ENCODE data around the gene CHADL. TPM values are rescaled to one million over a fixed set of nuclear protein-coding genes. Genes with fewer than 3 reads are reported as not detected.

Gene CHADL
- total RNA-seq, 1 donor from 2014 or later: 3.7 TPM

DNA sequence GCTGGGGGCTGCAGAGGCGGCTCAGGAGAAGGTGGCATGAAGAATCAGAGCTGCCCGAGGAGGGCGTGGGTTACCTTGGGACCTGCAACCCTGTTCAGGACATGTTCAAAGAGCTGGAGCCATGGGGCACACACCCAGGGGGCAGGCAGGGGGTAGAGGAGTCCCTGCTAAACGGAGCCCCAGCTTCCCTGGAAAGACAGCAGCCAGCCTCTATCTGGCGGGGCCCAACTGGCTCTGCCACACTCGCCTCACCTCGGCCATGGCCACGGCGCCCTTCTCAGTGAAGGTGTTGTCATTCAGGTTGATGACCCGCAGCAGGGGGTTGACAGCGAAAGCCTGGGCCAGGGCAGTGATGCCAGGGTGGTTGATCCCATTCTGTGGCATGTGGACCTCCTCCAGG, 17.0 kb upstream of the CHADL start:
- no peak for DNase-seq (ENCODE audit: extremely low spot score in 2 of 2)
- Histone ChIP-seq H3K27me3 (no peaks in the 10 kb centered on the region), H3K9me3 (no peaks in the 10 kb centered on the region), H3K4me3 (no peak overlapping the region), H3K4me1 (peaks cover 12% of the 10 kb centered on the region), H3K36me3 (peaks cover 0 to 71% of the 10 kb centered on the region in 2 donors), H3K27ac (no peak overlapping the region)
- TF ChIP-seq POLR2A (IDR thresholded peaks at IDR 0.05): no peak
- TF ChIP-seq, protein P1, sequence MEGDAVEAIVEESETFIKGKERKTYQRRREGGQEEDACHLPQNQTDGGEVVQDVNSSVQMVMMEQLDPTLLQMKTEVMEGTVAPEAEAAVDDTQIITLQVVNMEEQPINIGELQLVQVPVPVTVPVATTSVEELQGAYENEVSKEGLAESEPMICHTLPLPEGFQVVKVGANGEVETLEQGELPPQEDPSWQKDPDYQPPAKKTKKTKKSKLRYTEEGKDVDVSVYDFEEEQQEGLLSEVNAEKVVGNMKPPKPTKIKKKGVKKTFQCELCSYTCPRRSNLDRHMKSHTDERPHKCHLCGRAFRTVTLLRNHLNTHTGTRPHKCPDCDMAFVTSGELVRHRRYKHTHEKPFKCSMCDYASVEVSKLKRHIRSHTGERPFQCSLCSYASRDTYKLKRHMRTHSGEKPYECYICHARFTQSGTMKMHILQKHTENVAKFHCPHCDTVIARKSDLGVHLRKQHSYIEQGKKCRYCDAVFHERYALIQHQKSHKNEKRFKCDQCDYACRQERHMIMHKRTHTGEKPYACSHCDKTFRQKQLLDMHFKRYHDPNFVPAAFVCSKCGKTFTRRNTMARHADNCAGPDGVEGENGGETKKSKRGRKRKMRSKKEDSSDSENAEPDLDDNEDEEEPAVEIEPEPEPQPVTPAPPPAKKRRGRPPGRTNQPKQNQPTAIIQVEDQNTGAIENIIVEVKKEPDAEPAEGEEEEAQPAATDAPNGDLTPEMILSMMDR (IDR thresholded peaks at IDR 0.05): no peak
- TF ChIP-seq POLR2AphosphoS5 (IDR thresholded peaks at IDR 0.05; ENCODE audit: insufficient read depth in 1 of 2, low read depth in 1 of 2): no peak
- intact Hi-C loops (cut with DNase I): no loop called here

- no peaks in the 10 kb centered on the region for H3K9me3 ChIP-seq
- no peak overlapping the region for H3K4me3 ChIP-seq
- H3K36me3 ChIP-seq: peaks cover 0 to 71% of the 10 kb centered on the region in 2 donors
- no peak for DNase-seq (ENCODE audit: extremely low spot score in 2 of 2)
- H3K27me3 ChIP-seq: no peaks in the 10 kb centered on the region
- intact Hi-C loops (cut with DNase I): no loop called here
- TF ChIP-seq, protein P1 (IDR thresholded peaks at IDR 0.05): no peak
- TF ChIP-seq POLR2A (IDR thresholded peaks at IDR 0.05): no peak
- TF ChIP-seq POLR2AphosphoS5 (IDR thresholded peaks at IDR 0.05; ENCODE audit: insufficient read depth in 1 of 2, low read depth in 1 of 2): no peak
- peak overlapping the region; percentile 60 for H3K27ac ChIP-seq
- peaks cover 12% of the 10 kb centered on the region for H3K4me1 ChIP-seq
Measured at GRCh38 chr22:41256254-41257253, 15.8 kb upstream of the CHADL start.

DNA sequence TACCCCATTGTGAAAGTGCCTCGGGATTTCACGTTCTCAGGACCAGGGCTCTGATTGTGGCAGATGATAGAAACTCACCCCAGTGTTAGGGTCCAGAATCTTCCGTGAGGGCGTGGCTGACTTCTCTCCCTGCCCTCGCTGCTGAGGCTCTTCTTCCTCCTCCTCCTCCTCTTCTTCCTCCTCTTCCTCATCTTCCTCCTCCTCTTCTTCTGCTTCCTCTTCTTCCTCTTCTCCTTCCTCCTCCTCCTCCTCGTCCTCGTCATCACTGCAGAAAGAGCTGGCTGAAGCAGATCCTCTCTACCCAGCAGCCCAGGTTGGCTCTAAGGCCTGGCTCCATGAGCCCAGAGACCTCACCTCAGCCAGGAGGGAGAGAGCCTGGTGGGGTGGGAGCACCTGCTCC, 13.5 kb upstream of the CHADL start:
- no peak overlapping the region for H3K27ac ChIP-seq
- H3K27me3 ChIP-seq: no peaks in the 10 kb centered on the region
- no peak overlapping the region for H3K4me3 ChIP-seq
- no peak for DNase-seq (ENCODE audit: extremely low spot score in 2 of 2)
- TF ChIP-seq POLR2AphosphoS5 (IDR thresholded peaks at IDR 0.05; ENCODE audit: insufficient read depth in 1 of 2, low read depth in 1 of 2) (no peak), POLR2A (IDR thresholded peaks at IDR 0.05) (no peak)
- TF ChIP-seq, protein P1 (IDR thresholded peaks at IDR 0.05): no peak
- H3K9me3 ChIP-seq: no peaks in the 10 kb centered on the region
- intact Hi-C loops (cut with DNase I): no loop called here
- peaks cover 12% of the 10 kb centered on the region for H3K4me1 ChIP-seq
- H3K36me3 ChIP-seq: peaks cover 0 to 77% of the 10 kb centered on the region in 2 donors

GRCh38 chr22:41252365-41252764, 11.6 kb upstream of the CHADL start:
- DNase-seq (ENCODE audit: extremely low spot score in 2 of 2): no peak
- Histone ChIP-seq H3K4me3 (no peak overlapping the region), H3K27me3 (no peaks in the 10 kb centered on the region), H3K27ac (no peak overlapping the region), H3K36me3 (peaks cover 0 to 81% of the 10 kb centered on the region in 2 donors), H3K4me1 (peaks cover 12% of the 10 kb centered on the region), H3K9me3 (no peaks in the 10 kb centered on the region)
- intact Hi-C loops (cut with DNase I): no loop called here
- TF ChIP-seq POLR2AphosphoS5 (IDR thresholded peaks at IDR 0.05; ENCODE audit: insufficient read depth in 1 of 2, low read depth in 1 of 2) (no peak), POLR2A (IDR thresholded peaks at IDR 0.05) (no peak)
- TF ChIP-seq, protein P1 (IDR thresholded peaks at IDR 0.05): no peak

DNA sequence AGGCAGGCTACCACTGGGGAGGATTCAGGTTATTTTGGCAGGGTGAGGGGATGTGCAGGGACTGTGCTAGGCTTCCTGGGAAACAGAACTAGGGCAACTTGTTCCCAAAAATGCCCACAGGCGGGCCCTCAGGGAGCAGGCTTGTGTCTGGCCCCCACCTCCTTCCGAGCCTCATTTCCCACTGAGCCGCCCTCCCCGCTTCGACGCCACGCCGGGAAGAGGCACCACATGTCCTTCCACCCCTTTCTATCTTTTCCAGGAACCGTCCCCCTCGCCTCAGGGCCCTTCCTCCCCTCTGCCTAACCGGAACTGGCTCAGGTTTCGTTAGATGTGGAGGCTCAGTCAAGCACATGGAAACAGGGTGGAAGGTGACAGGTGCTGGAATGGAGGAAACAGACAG, 9.4 kb upstream of the CHADL start:
- Histone ChIP-seq H3K27me3 (no peaks in the 10 kb centered on the region), H3K4me3 (no peak overlapping the region), H3K27ac (no peak overlapping the region), H3K9me3 (no peaks in the 10 kb centered on the region), H3K4me1 (no peaks in the 10 kb centered on the region), H3K36me3 (peaks cover 0 to 73% of the 10 kb centered on the region in 2 donors)
- TF ChIP-seq, protein P1 (IDR thresholded peaks at IDR 0.05): no peak
- no peak for TF ChIP-seq POLR2A (IDR thresholded peaks at IDR 0.05)
- TF ChIP-seq POLR2AphosphoS5 (IDR thresholded peaks at IDR 0.05; ENCODE audit: insufficient read depth in 1 of 2, low read depth in 1 of 2): no peak
- DNase-seq (ENCODE audit: extremely low spot score in 2 of 2): no peak
- intact Hi-C loops (cut with DNase I): no loop called here
